Muscle of leg (tissue), 11 donors: ENCODE data around the gene SGPP2. TPM values are rescaled to one million over a fixed set of nuclear protein-coding genes. Genes with fewer than 3 reads are reported as not detected.
A peak's percentile ranks its signal among the peaks of the same experiment; 100 is the strongest.
"Not testable (repeated sequence)": the region's sequence is repeated elsewhere in the genome, so short reads cannot be mapped to it uniquely, and the experiment has no call there.

Source experiments
- DNase-seq: peaks from one replicate; pipeline ENCODE4 v3.0.0; 2013
- H3K27ac ChIP-seq: one replicate; pipeline ENCODE4 v1.5.1; 2013; ENCODE audit warnings: mild to moderate bottlenecking, low read length, control low read depth
- H3K27me3 ChIP-seq: one replicate; pipeline ENCODE4 v1.6.1; 2013; ENCODE audit warnings: low read length; ENCODE audit not compliant: control insufficient read depth, insufficient read depth
- H3K36me3 ChIP-seq: one replicate; pipeline ENCODE4 v1.6.1; 2013; ENCODE audit warnings: low read length; ENCODE audit not compliant: control insufficient read depth, insufficient read depth
- H3K4me1 ChIP-seq: one replicate; pipeline ENCODE4 v1.6.1; 2013; ENCODE audit warnings: low read length; ENCODE audit not compliant: control insufficient read depth, insufficient read depth
- H3K4me3 ChIP-seq: one replicate; pipeline ENCODE4 v1.5.1; 2013; ENCODE audit warnings: low read length, control low read depth
- H3K9me3 ChIP-seq: replicated peaks from 2 replicates; pipeline ENCODE4 v1.6.1; 2013; ENCODE audit warnings: low read depth, low read length; ENCODE audit not compliant: control insufficient read depth
- WGBS: methylation state at CpG from one replicate; pipeline ENCODE4 v1.1.5; 2013; ENCODE audit warnings: missing lambda C conversion rate; ENCODE audit not compliant: insufficient coverage; 5-methylcytosine and 5-hydroxymethylcytosine counted together
- polyA plus RNA-seq, 8 donors: library from polyadenylated mRNA; unstranded; fragments of 120-200 nt; gene quantifications; one replicate each; pipeline versions ENCODE4 v1.2.1 to v1.2.3, GENCODE V29; 2013; ENCODE audit warnings: inconsistent platforms in 1 of 8, low replicate concordance in 1 of 8; ENCODE audit not compliant: insufficient read length in 8 of 8, insufficient read depth in 1 of 8
- total RNA-seq: library from RNA; stranded (reverse); fragments of 120-200 nt; gene quantifications from one replicate; pipeline ENCODE4 v1.2.4, GENCODE V29; 2013

SGPP2 gene
- total and polyA plus RNA-seq, 9 donors = 0.23 to 2.9 (median 1.0) TPM; not detected in 1

DNA sequence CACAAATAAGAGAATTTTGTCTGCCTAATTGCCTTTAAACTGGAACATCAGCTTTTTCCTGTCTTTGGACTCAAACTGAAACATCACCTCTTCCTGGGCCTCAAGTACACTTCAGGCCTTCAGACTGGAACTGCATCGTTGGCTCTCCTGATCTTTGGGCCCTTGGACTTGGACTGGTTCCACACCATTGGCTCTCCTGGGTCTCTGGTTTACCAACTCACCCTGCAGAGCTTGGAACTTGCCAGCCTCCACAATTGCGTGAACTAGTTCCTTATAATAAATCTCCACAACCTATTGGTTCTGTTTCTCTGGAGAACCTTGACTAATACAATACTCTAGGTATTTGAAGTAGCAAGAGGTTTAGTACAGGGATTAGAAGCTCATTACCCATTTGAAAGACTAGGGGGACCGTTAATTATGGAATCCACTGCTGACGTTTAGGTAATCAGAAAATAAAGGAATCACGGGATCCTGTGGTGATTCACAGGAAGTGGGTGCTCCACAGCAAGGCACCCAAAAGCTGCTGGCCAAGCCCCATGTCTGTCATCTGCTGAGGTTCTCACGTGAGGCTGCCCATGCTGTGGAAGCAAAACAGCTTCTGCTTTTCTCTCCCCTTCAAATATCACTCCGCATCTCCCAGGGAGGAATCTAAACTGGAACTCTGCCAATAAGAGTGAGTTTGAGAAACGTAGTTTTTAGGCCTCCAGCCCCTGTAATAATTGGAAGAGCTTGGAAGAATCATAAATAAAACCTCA is 20.0 kb upstream of the SGPP2 start:
- H3K27ac ChIP-seq = no peak overlapping the region
- no peak overlapping the region for H3K4me3 ChIP-seq
- H3K4me1 ChIP-seq = no peaks in the 10 kb centered on the region
- peak; percentile 26 for DNase-seq
- 66% methylated on average over 3 of the region's 8 CpGs for WGBS
- no peaks in the 10 kb centered on the region for H3K27me3 ChIP-seq
- H3K9me3 ChIP-seq = no peaks in the 10 kb centered on the region
- H3K36me3 ChIP-seq = no peaks in the 10 kb centered on the region

DNA sequence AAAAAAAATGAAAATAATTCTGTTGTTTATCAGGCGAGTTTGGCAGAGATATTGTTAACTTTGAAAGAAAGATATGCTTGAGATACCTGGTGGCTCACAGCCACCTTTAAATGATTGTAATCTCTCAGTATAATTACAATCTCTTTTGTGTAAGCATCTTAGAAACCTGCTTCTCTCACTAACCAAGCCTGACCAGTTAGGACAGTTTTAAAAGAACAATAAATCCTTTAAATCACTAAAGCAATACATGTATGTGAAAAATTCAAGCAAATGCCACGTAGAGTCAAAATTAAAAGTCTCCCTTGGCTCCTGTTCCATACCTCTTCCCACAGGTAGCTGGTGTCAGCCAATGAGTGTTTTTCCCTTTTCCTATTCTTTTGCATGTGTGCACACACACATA is 15.7 kb upstream of the SGPP2 start:
- no peaks in the 10 kb centered on the region for H3K4me1 ChIP-seq
- H3K27ac ChIP-seq = no peak overlapping the region
- H3K27me3 ChIP-seq = no peaks in the 10 kb centered on the region
- no peak for DNase-seq
- H3K4me3 ChIP-seq = no peak overlapping the region
- peaks cover 3% of the 10 kb centered on the region for H3K9me3 ChIP-seq
- H3K36me3 ChIP-seq = no peaks in the 10 kb centered on the region
- WGBS = no CpG with 5 or more reads among the region's 2 CpGs

GRCh38 chr2:222410534-222410933 is 13.8 kb upstream of the SGPP2 start:
- Histone ChIP-seq H3K36me3 (no peaks in the 10 kb centered on the region), H3K9me3 (peaks cover 3% of the 10 kb centered on the region), H3K4me1 (no peaks in the 10 kb centered on the region), H3K27ac (no peak overlapping the region), H3K4me3 (no peak overlapping the region), H3K27me3 (no peaks in the 10 kb centered on the region)
- DNase-seq = no peak
- WGBS = no CpG with 5 or more reads among the region's 4 CpGs

- not testable (repeated sequence) for H3K9me3 ChIP-seq, H3K27ac ChIP-seq, DNase-seq, H3K27me3 ChIP-seq, H3K36me3 ChIP-seq, H3K4me1 ChIP-seq, H3K4me3 ChIP-seq
- WGBS = no CpG with 5 or more reads among the region's 2 CpGs
Measured at GRCh38 chr2:222412334-222412733, 12.0 kb upstream of the SGPP2 start.

GRCh38 chr2:222413295-222413911 is 10.9 kb upstream of the SGPP2 start:
- no peak for DNase-seq
- Histone ChIP-seq H3K9me3 (peaks cover 3% of the 10 kb centered on the region), H3K4me3 (no peak overlapping the region), H3K4me1 (no peaks in the 10 kb centered on the region), H3K27ac (no peak overlapping the region), H3K27me3 (no peaks in the 10 kb centered on the region), H3K36me3 (no peaks in the 10 kb centered on the region)
- WGBS = no CpG with 5 or more reads among the region's 1 CpG

DNA sequence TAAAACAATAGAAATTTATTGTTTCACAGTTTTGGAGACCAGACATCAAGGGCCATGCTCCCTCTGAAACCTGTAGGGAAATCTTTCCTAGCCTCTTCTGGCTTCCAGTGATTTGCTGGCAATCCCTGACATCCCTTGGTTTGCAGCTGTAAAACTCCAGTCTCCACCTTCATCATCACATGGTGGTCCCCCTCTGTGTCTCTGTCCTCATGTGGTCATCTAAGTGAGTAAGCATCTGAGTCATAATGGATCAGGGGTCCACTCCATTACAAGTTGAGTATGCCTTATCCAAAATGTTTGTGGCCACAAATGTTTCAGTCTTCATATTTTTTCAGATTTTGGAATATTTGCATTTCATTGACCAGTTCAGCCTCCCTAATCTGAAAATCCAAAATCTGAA is 5.6 kb upstream of the SGPP2 start:
- Histone ChIP-seq H3K4me3 (no peak overlapping the region), H3K27ac (no peak overlapping the region), H3K36me3 (no peaks in the 10 kb centered on the region), H3K9me3 (no peaks in the 10 kb centered on the region), H3K4me1 (no peaks in the 10 kb centered on the region), H3K27me3 (peaks cover 16% of the 10 kb centered on the region)
- no peak for DNase-seq

GRCh38 chr2:222420508-222420907 is 3.8 kb upstream of the SGPP2 start:
- Histone ChIP-seq H3K27me3 (peaks cover 33% of the 10 kb centered on the region), H3K4me1 (peaks cover 6% of the 10 kb centered on the region), H3K4me3 (no peak overlapping the region), H3K9me3 (no peaks in the 10 kb centered on the region), H3K36me3 (no peaks in the 10 kb centered on the region), H3K27ac (no peak overlapping the region)
- DNase-seq = no peak
- WGBS = 50% methylated on average over 1 of the region's 1 CpG

DNA sequence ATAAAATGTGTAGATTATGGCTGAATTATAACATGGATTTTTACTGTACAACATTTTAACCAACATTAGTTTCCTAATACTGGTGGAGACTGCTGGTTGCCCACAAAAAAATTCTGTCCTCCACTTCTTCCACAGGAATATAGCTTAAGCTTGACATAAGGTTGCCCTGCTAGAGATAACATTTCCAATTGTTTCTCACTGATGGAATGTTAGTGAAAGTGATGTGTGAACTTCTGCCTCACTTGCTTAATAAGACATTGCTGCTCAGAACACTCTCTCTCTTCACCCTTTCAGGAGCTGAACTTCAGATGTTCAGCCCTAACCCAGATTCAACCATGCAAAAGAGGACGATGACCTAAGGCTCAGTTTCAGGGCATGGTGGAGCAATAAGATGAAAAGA is 2.7 kb upstream of the SGPP2 start:
- no peak overlapping the region for H3K4me3 ChIP-seq
- H3K36me3 ChIP-seq = no peaks in the 10 kb centered on the region
- peaks cover 6% of the 10 kb centered on the region for H3K4me1 ChIP-seq
- no CpG with 5 or more reads among the region's 1 CpG for WGBS
- H3K9me3 ChIP-seq = no peaks in the 10 kb centered on the region
- H3K27me3 ChIP-seq = peaks cover 39% of the 10 kb centered on the region
- DNase-seq = no peak
- no peak overlapping the region for H3K27ac ChIP-seq

GRCh38 chr2:222423186-222423585 is 1.2 kb upstream of the SGPP2 start:
- Histone ChIP-seq H3K27ac (no peak overlapping the region), H3K36me3 (no peaks in the 10 kb centered on the region), H3K27me3 (peaks cover 45% of the 10 kb centered on the region), H3K4me1 (peaks cover 6% of the 10 kb centered on the region), H3K4me3 (no peak overlapping the region), H3K9me3 (no peaks in the 10 kb centered on the region)
- DNase-seq = no peak
- 39% methylated on average over 3 of the region's 3 CpGs for WGBS

DNA sequence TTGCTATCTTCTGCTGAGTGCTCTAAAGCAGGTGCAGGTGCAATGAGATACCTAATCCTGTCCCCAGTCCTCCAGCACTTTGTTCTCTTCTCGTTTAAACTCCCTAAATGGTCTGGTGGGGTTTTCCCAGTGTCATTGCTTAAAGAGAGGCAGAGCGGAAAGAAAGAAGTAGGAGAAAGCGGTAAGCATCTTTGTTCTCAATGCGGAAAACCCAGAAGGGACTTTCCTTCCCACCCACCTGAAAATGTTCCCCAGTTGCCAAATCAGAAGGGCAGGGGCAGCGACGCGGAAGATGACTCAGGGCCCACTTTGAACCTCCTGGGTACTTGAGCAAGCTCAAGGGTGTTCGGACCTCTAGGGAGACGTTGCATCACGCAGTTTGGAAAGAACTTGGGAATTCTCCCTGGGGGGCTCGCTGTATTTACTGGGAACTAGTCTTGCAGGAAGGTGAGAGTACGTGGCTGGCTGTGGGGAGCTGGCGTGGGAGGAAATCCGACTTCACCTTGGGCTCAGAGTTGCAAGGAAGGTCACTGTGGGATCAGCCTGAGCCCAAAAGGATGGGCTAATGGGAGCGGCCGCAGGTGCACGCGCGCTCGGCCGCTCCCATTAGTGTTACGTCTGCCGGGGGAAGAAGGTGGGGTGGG is 589 bp upstream of the SGPP2 start:
- no peak for DNase-seq
- 8% methylated on average over 19 of the region's 23 CpGs for WGBS
- H3K9me3 ChIP-seq = no peaks in the 10 kb centered on the region
- H3K27me3 ChIP-seq = peaks cover 47% of the 10 kb centered on the region
- peaks cover 6% of the 10 kb centered on the region for H3K4me1 ChIP-seq
- H3K4me3 ChIP-seq = no peak overlapping the region
- H3K36me3 ChIP-seq = no peaks in the 10 kb centered on the region
- H3K27ac ChIP-seq = no peak overlapping the region
